Daoy (cell line): ENCODE data around the gene MAP4. TPM values are rescaled to one million over a fixed set of nuclear protein-coding genes. Genes with fewer than 3 reads are reported as not detected.
"Not testable (repeated sequence)": the region's sequence is repeated elsewhere in the genome, so short reads cannot be mapped to it uniquely, and the experiment has no call there.

Source experiments
- DNase-seq: peaks from one replicate; pipeline ENCODE4 v3.0.0-alpha.2; 2015; ENCODE audit warnings: low read depth
- total RNA-seq: library from RNA; depleted of rRNA; stranded (reverse); fragments of >200 nt; shearing (Covaris generic); gene quantifications from 2 replicates; pipeline ENCODE4 v1.2.3, GENCODE V29; 2014

The MAP4 gene
- total RNA-seq, 1 experiment from 2014 or later, result 30.6 TPM

- peak; percentile 51 for DNase-seq
Measured at GRCh38 chr3:48013288-48013980, 2.8 kb downstream of the MAP4 start.

GRCh38 chr3:48012659-48013058, 3.6 kb downstream of the MAP4 start:
- DNase-seq, result no peak

GRCh38 chr3:48008066-48008465, 8.2 kb downstream of the MAP4 start:
- not testable (repeated sequence) for DNase-seq

- DNase-seq, result not testable (repeated sequence)
Measured at GRCh38 chr3:48007361-48007760, 8.9 kb downstream of the MAP4 start.

GRCh38 chr3:48006794-48007193, 9.4 kb downstream of the MAP4 start:
- DNase-seq, result not testable (repeated sequence)

GRCh38 chr3:48004694-48005093, 11.5 kb downstream of the MAP4 start:
- no peak for DNase-seq

- DNase-seq, result no peak
Measured at GRCh38 chr3:48002787-48003186, 13.4 kb downstream of the MAP4 start.

- no peak for DNase-seq
Measured at GRCh38 chr3:48001991-48002390, 14.2 kb downstream of the MAP4 start.

GRCh38 chr3:48000212-48000611, 16.0 kb downstream of the MAP4 start:
- DNase-seq, result no peak

GRCh38 chr3:47996440-47996839, 19.8 kb downstream of the MAP4 start:
- no peak for DNase-seq

GRCh38 chr3:47994180-47994579, 22.0 kb downstream of the MAP4 start:
- DNase-seq, result no peak

GRCh38 chr3:47991341-47991740, 24.9 kb downstream of the MAP4 start:
- DNase-seq, result no peak

- DNase-seq, result peak; percentile 90
Measured at GRCh38 chr3:47989981-47990440, 26.2 kb downstream of the MAP4 start.

- no peak for DNase-seq
Measured at GRCh38 chr3:47985381-47985780, 30.8 kb downstream of the MAP4 start.

- peak; percentile 82 for DNase-seq
Measured at GRCh38 chr3:47984075-47984728, 32.0 kb downstream of the MAP4 start.

GRCh38 chr3:47980795-47981194, 35.4 kb downstream of the MAP4 start:
- DNase-seq, result no peak

GRCh38 chr3:47979070-47979469, 37.1 kb downstream of the MAP4 start:
- no peak for DNase-seq

GRCh38 chr3:47978386-47978785, 37.8 kb downstream of the MAP4 start:
- DNase-seq, result no peak

GRCh38 chr3:47976135-47976732, 40.0 kb downstream of the MAP4 start:
- DNase-seq, result no peak

- no peak for DNase-seq
Measured at GRCh38 chr3:47974974-47975470, 41.2 kb downstream of the MAP4 start.

GRCh38 chr3:47971081-47971480, 45.1 kb downstream of the MAP4 start:
- DNase-seq, result no peak

GRCh38 chr3:47964740-47965139, 51.5 kb downstream of the MAP4 start:
- DNase-seq, result no peak
